GM12874 (cell line): ENCODE results near the gene CCDC93.

Source experiments
- CTCF ChIP-seq: IDR thresholded peaks from 2 replicates; pipeline ENCODE4 v1.5.1; 2011; ENCODE audit warnings: low read depth, mild to moderate bottlenecking, control low read depth, low read length, moderate library complexity; ENCODE audit not compliant: insufficient read depth

The CCDC93 gene

GRCh38 chr2:118003396-118003824 is 10.5 kb downstream of the CCDC93 start:
- TF ChIP-seq CTCF: peak; percentile 71

- TF ChIP-seq CTCF: no peak
These were observed 13.8 kb downstream of the CCDC93 start for GRCh38 chr2:118000041-118000440.

GRCh38 chr2:117997872-117998454 is 15.9 kb downstream of the CCDC93 start:
- TF ChIP-seq CTCF: no peak

GRCh38 chr2:117996525-117996924 is 17.3 kb downstream of the CCDC93 start:
- no peak for TF ChIP-seq CTCF

GRCh38 chr2:117994729-117995128 is 19.1 kb downstream of the CCDC93 start:
- TF ChIP-seq CTCF: no peak

- no peak for TF ChIP-seq CTCF
These were observed 23.9 kb downstream of the CCDC93 start for GRCh38 chr2:117989854-117990438.

- no peak for TF ChIP-seq CTCF
These were observed 26.7 kb downstream of the CCDC93 start for GRCh38 chr2:117987121-117987520.
